Measurements from ENCODE around the gene S1PR2. TPM values are rescaled to one million over a fixed set of nuclear protein-coding genes. Genes with fewer than 3 reads are reported as not detected.
A peak's percentile ranks its signal among the peaks of the same experiment; 100 is the strongest.

Gene S1PR2
- total and polyA plus RNA-seq, 9 of the 15 experiments (the other 6 are each of a cell fraction or from before 2014, with no cell fraction given), result 1.5 to 3.9 (median 2.0) TPM

DNA sequence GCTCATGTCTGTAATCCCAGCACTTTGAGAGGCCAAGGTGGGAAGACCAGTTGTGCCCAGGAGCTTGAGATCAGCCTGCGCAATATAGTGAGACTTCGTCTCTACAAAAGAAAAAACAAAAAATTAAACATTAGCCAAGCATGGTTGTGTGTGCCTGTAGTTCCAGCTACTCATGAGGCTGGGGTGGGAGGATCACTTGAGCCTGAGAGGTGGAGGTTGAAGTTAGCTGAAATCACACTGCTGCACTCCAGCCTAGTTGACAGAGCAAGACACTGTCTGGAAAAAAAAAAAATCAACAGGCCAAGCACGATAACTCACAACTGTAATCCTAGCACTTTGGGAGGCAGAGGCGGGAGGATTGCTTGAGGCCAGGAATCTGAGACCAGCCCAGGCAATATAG is 3.9 kb upstream of the S1PR2 start:
- H3K9me3 ChIP-seq (replicated peaks; ENCODE audit: control insufficient read depth, insufficient read depth, low read depth, low read length), result no peaks in the 10 kb centered on the region
- H3K79me2 ChIP-seq (ENCODE audit: control insufficient read depth, insufficient read depth, low read length), result peaks cover 10% of the 10 kb centered on the region; the same call in 2 of the 3 replicates
- no peak overlapping the region for H3K9ac ChIP-seq (ENCODE audit: insufficient read depth in 1 of 2, low read depth in 2 of 2, low read length in 2 of 2)
- intact Hi-C loops (cut with micrococcal nuclease) (no loop called here), in situ Hi-C loops (cut with MboI) (no loop called here)
- no TSS peak for BruUV-seq (replicated peaks)
- no peak overlapping the region for H3K4me2 ChIP-seq (ENCODE audit: insufficient read depth, low read length)
- no peak overlapping the region for H3K4me3 ChIP-seq
- POLR2A ChIA-PET, result no interaction called here
- ATAC-seq, result no peak
- FAIRE-seq, result peak; percentile 11
- H4K20me1 ChIP-seq (replicated peaks; ENCODE audit: control insufficient read depth, insufficient read depth, low read length), result no peaks in the 10 kb centered on the region
- peaks cover 19 to 35% of the 10 kb centered on the region in 2 experiments for H3K4me1 ChIP-seq (replicated peaks in 1 of 2; ENCODE audit: control insufficient read depth in 2 of 2, insufficient read depth in 2 of 2, low read length in 2 of 2)
- CTCF ChIA-PET (ENCODE audit: low intra/inter-chr PET ratio), result no interaction called here
- H3K27me3 ChIP-seq (ENCODE audit: control insufficient read depth in 2 of 2, insufficient read depth in 2 of 2, low read length in 2 of 2), result no peaks in the 10 kb centered on the region
- WGBS (ENCODE audit: insufficient coverage, low coverage, missing lambda C conversion rate), result 90% methylated on average over 4 of the region's 4 CpGs
- H3K36me3 ChIP-seq (ENCODE audit: control insufficient read depth, insufficient read depth, low read length), result no peaks in the 10 kb centered on the region
- no peak for DNase-seq (ENCODE audit: extremely low read depth in 1 of 4, low spot score in 3 of 4)
- no peak overlapping the region for H3K27ac ChIP-seq (ENCODE audit: extremely low read depth, low read depth, low read length)
- H3K9me1 ChIP-seq (ENCODE audit: control insufficient read depth, insufficient read depth, low read length), result no peaks in the 10 kb centered on the region
- no peak overlapping the region for H2AFZ ChIP-seq (ENCODE audit: low read depth, low read length)
- TF ChIP-seq BRD9 (IDR thresholded peaks at IDR 0.05; ENCODE audit: low read depth, partially characterized antibody) (no peak), HNRNPH1 (optimal IDR thresholded peaks at IDR 0.05; ENCODE audit: low read depth, low read length) (no peak), ZNF165 (CRISPR knock-in tag; IDR thresholded peaks at IDR 0.05; ENCODE audit: borderline replicate concordance) (no peak), HOXB6 (CRISPR knock-in tag; IDR thresholded peaks at IDR 0.05; ENCODE audit: borderline replicate concordance) (no peak), PHF21A (IDR thresholded peaks at IDR 0.05; ENCODE audit: borderline replicate concordance, low read depth) (no peak), SRSF9 (IDR thresholded peaks at IDR 0.05; ENCODE audit: borderline replicate concordance, low read depth, low read length) (no peak), ZNF239 (CRISPR knock-in tag; IDR thresholded peaks at IDR 0.05) (no peak), NFIX (CRISPR knock-in tag; IDR thresholded peaks at IDR 0.05; ENCODE audit: low read depth) (no peak), KDM1A (IDR thresholded peaks at IDR 0.05) (no peak), ZNF584 (CRISPR knock-in tag; IDR thresholded peaks at IDR 0.05; ENCODE audit: low read depth) (no peak), NFXL1 (CRISPR knock-in tag; IDR thresholded peaks at IDR 0.05) (no peak), ASH1L (IDR thresholded peaks at IDR 0.05; ENCODE audit: borderline replicate concordance, low read depth, partially characterized antibody) (no peak), SIN3B (IDR thresholded peaks at IDR 0.05; ENCODE audit: low read depth) (no peak)
- TF ChIP-seq, protein P1, sequence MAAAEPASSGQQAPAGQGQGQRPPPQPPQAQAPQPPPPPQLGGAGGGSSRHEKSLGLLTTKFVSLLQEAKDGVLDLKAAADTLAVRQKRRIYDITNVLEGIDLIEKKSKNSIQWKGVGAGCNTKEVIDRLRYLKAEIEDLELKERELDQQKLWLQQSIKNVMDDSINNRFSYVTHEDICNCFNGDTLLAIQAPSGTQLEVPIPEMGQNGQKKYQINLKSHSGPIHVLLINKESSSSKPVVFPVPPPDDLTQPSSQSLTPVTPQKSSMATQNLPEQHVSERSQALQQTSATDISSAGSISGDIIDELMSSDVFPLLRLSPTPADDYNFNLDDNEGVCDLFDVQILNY (CRISPR knock-in tag; IDR thresholded peaks at IDR 0.05), result no peak
- TF ChIP-seq, protein P2, sequence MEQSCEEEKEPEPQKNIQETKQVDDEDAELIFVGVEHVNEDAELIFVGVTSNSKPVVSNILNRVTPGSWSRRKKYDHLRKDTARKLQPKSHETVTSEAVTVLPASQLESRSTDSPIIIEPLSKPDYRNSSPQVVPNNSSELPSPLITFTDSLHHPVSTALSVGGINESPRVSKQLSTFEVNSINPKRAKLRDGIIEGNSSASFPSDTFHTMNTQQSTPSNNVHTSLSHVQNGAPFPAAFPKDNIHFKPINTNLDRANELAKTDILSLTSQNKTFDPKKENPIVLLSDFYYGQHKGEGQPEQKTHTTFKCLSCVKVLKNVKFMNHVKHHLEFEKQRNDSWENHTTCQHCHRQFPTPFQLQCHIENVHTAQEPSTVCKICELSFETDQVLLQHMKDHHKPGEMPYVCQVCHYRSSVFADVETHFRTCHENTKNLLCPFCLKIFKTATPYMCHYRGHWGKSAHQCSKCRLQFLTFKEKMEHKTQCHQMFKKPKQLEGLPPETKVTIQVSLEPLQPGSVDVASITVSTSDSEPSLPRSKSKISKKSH (CRISPR knock-in tag; IDR thresholded peaks at IDR 0.05), result no peak
- TF ChIP-seq, protein P3, sequence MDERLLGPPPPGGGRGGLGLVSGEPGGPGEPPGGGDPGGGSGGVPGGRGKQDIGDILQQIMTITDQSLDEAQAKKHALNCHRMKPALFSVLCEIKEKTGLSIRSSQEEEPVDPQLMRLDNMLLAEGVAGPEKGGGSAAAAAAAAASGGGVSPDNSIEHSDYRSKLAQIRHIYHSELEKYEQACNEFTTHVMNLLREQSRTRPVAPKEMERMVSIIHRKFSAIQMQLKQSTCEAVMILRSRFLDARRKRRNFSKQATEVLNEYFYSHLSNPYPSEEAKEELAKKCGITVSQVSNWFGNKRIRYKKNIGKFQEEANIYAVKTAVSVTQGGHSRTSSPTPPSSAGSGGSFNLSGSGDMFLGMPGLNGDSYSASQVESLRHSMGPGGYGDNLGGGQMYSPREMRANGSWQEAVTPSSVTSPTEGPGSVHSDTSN (CRISPR knock-in tag; IDR thresholded peaks at IDR 0.05; ENCODE audit: low read depth), result no peak
- TF ChIP-seq, protein P3 (tag; conservative IDR thresholded peaks at IDR 0.05; ENCODE audit: low read depth), result no peak
- TF ChIP-seq, protein P4, sequence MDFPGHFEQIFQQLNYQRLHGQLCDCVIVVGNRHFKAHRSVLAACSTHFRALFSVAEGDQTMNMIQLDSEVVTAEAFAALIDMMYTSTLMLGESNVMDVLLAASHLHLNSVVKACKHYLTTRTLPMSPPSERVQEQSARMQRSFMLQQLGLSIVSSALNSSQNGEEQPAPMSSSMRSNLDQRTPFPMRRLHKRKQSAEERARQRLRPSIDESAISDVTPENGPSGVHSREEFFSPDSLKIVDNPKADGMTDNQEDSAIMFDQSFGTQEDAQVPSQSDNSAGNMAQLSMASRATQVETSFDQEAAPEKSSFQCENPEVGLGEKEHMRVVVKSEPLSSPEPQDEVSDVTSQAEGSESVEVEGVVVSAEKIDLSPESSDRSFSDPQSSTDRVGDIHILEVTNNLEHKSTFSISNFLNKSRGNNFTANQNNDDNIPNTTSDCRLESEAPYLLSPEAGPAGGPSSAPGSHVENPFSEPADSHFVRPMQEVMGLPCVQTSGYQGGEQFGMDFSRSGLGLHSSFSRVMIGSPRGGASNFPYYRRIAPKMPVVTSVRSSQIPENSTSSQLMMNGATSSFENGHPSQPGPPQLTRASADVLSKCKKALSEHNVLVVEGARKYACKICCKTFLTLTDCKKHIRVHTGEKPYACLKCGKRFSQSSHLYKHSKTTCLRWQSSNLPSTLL (IDR thresholded peaks at IDR 0.05), result no peak

All from K562 (cell line).